IPS-15b (cell line): ENCODE results near the gene KYAT1.

Experiments
- H3K27me3 ChIP-seq: one replicate; pipeline ENCODE4 v1.6.1; 2013; ENCODE audit warnings: low read length; ENCODE audit not compliant: control insufficient read depth, insufficient read depth
- H3K36me3 ChIP-seq: one replicate; pipeline ENCODE4 v1.6.1; 2013; ENCODE audit warnings: low read length; ENCODE audit not compliant: control insufficient read depth, insufficient read depth
- H3K4me1 ChIP-seq: one replicate; pipeline ENCODE4 v1.6.1; 2013; ENCODE audit warnings: mild to moderate bottlenecking, low read length; ENCODE audit not compliant: control insufficient read depth, insufficient read depth
- H3K4me3 ChIP-seq: one replicate; pipeline ENCODE4 v1.5.1; 2013; ENCODE audit warnings: low read depth, low read length
- H3K9ac ChIP-seq: one replicate; pipeline ENCODE4 v1.6.1; 2013; ENCODE audit warnings: low read depth, mild to moderate bottlenecking, low read length
- H3K9me3 ChIP-seq: one replicate; pipeline ENCODE4 v1.6.1; 2013; ENCODE audit warnings: mild to moderate bottlenecking, low read length; ENCODE audit not compliant: control insufficient read depth, insufficient read depth

The KYAT1 gene

GRCh38 chr9:128903871-128904620 is 22.3 kb upstream of the KYAT1 start:
- Histone ChIP-seq H3K9me3 (no peaks in the 10 kb centered on the region), H3K27me3 (no peaks in the 10 kb centered on the region), H3K9ac (no peak overlapping the region), H3K4me1 (no peaks in the 10 kb centered on the region), H3K36me3 (peaks cover 31% of the 10 kb centered on the region), H3K4me3 (no peak overlapping the region)

GRCh38 chr9:128903079-128903461 is 21.3 kb upstream of the KYAT1 start:
- Histone ChIP-seq H3K9ac (no peak overlapping the region), H3K27me3 (no peaks in the 10 kb centered on the region), H3K4me3 (no peak overlapping the region), H3K4me1 (no peaks in the 10 kb centered on the region), H3K9me3 (no peaks in the 10 kb centered on the region), H3K36me3 (peaks cover 31% of the 10 kb centered on the region)

- peaks cover 25% of the 10 kb centered on the region for H3K36me3 ChIP-seq
These were observed 20.8 kb upstream of the KYAT1 start for GRCh38 chr9:128902351-128903078.

GRCh38 chr9:128901822-128902221 is 20.1 kb upstream of the KYAT1 start:
- Histone ChIP-seq H3K36me3 (peaks cover 23% of the 10 kb centered on the region), H3K9ac (no peak overlapping the region), H3K27me3 (no peaks in the 10 kb centered on the region), H3K9me3 (no peaks in the 10 kb centered on the region), H3K4me3 (no peak overlapping the region), H3K4me1 (no peaks in the 10 kb centered on the region)

More at GRCh38 chr9:128902351-128903078, 20.8 kb upstream of the KYAT1 start:
- Histone ChIP-seq H3K27me3 (no peaks in the 10 kb centered on the region), H3K9me3 (no peaks in the 10 kb centered on the region), H3K4me1 (no peaks in the 10 kb centered on the region), H3K9ac (no peak overlapping the region), H3K4me3 (no peak overlapping the region)

GRCh38 chr9:128901379-128901778 is 19.6 kb upstream of the KYAT1 start:
- no peaks in the 10 kb centered on the region for H3K9me3 ChIP-seq
- no peak overlapping the region for H3K4me3 ChIP-seq
- H3K4me1 ChIP-seq, result no peaks in the 10 kb centered on the region
- no peak overlapping the region for H3K9ac ChIP-seq
- peaks cover 23% of the 10 kb centered on the region for H3K36me3 ChIP-seq
- H3K27me3 ChIP-seq, result no peaks in the 10 kb centered on the region

- H3K9me3 ChIP-seq, result no peaks in the 10 kb centered on the region
- H3K4me1 ChIP-seq, result peaks cover 7% of the 10 kb centered on the region
- H3K36me3 ChIP-seq, result peaks cover 23% of the 10 kb centered on the region
- no peak overlapping the region for H3K4me3 ChIP-seq
- no peaks in the 10 kb centered on the region for H3K27me3 ChIP-seq
- H3K9ac ChIP-seq, result no peak overlapping the region
These were observed 18.0 kb upstream of the KYAT1 start for GRCh38 chr9:128899566-128900322.

- H3K27me3 ChIP-seq, result no peaks in the 10 kb centered on the region
- no peak overlapping the region for H3K4me3 ChIP-seq
- H3K36me3 ChIP-seq, result peaks cover 23% of the 10 kb centered on the region
- no peaks in the 10 kb centered on the region for H3K9me3 ChIP-seq
- H3K9ac ChIP-seq, result no peak overlapping the region
- H3K4me1 ChIP-seq, result peaks cover 7% of the 10 kb centered on the region
These were observed 17.3 kb upstream of the KYAT1 start for GRCh38 chr9:128898845-128899565.

GRCh38 chr9:128898382-128898781 is 16.6 kb upstream of the KYAT1 start:
- no peaks in the 10 kb centered on the region for H3K27me3 ChIP-seq
- H3K36me3 ChIP-seq, result peaks cover 23% of the 10 kb centered on the region
- H3K4me3 ChIP-seq, result no peak overlapping the region
- H3K9ac ChIP-seq, result no peak overlapping the region
- H3K9me3 ChIP-seq, result no peaks in the 10 kb centered on the region
- peaks cover 7% of the 10 kb centered on the region for H3K4me1 ChIP-seq

GRCh38 chr9:128895556-128895955 is 13.8 kb upstream of the KYAT1 start:
- H3K9me3 ChIP-seq, result no peaks in the 10 kb centered on the region
- no peaks in the 10 kb centered on the region for H3K27me3 ChIP-seq
- H3K4me1 ChIP-seq, result peaks cover 7% of the 10 kb centered on the region
- H3K36me3 ChIP-seq, result peaks cover 30% of the 10 kb centered on the region
- no peak overlapping the region for H3K9ac ChIP-seq
- H3K4me3 ChIP-seq, result no peak overlapping the region

- no peaks in the 10 kb centered on the region for H3K27me3 ChIP-seq
- H3K9me3 ChIP-seq, result no peaks in the 10 kb centered on the region
- H3K4me1 ChIP-seq, result peaks cover 7% of the 10 kb centered on the region
- no peak overlapping the region for H3K9ac ChIP-seq
- no peak overlapping the region for H3K4me3 ChIP-seq
- H3K36me3 ChIP-seq, result peaks cover 36% of the 10 kb centered on the region
These were observed 13.0 kb upstream of the KYAT1 start for GRCh38 chr9:128894764-128895163.

GRCh38 chr9:128893354-128893753 is 11.6 kb upstream of the KYAT1 start:
- no peak overlapping the region for H3K9ac ChIP-seq
- no peaks in the 10 kb centered on the region for H3K9me3 ChIP-seq
- H3K4me3 ChIP-seq, result no peak overlapping the region
- peaks cover 12% of the 10 kb centered on the region for H3K4me1 ChIP-seq
- peaks cover 33% of the 10 kb centered on the region for H3K36me3 ChIP-seq
- H3K27me3 ChIP-seq, result no peaks in the 10 kb centered on the region
